ENCODE results near the gene CNNM1.

DNA sequence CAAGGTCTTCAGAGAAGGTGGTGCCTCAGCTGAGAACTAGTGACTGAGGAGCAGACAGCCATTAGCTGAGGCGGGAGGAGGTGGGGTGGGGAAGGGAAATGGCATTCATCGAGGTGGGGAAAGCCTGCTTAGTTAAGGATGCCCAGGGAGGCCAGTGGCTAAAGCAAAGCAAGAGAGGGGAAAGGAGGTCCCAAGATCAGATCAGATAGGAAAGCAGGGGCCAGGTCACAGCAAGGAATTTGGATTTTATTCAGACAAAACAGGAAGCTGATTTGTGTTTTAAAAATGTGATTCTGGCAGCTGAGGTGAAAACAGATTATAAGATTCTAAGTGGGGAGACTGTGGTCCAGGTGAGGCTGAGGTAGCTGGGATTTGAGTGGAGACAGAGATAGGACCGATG is 45.8 kb downstream of the CNNM1 start:
- no peak for TF ChIP-seq POLR2AphosphoS5 (IDR thresholded peaks at IDR 0.05; ENCODE audit: insufficient read depth, low read depth, low read length)
- TF ChIP-seq, protein P1, sequence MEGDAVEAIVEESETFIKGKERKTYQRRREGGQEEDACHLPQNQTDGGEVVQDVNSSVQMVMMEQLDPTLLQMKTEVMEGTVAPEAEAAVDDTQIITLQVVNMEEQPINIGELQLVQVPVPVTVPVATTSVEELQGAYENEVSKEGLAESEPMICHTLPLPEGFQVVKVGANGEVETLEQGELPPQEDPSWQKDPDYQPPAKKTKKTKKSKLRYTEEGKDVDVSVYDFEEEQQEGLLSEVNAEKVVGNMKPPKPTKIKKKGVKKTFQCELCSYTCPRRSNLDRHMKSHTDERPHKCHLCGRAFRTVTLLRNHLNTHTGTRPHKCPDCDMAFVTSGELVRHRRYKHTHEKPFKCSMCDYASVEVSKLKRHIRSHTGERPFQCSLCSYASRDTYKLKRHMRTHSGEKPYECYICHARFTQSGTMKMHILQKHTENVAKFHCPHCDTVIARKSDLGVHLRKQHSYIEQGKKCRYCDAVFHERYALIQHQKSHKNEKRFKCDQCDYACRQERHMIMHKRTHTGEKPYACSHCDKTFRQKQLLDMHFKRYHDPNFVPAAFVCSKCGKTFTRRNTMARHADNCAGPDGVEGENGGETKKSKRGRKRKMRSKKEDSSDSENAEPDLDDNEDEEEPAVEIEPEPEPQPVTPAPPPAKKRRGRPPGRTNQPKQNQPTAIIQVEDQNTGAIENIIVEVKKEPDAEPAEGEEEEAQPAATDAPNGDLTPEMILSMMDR (IDR thresholded peaks at IDR 0.05; ENCODE audit: extremely low read depth in 1 of 2, insufficient read depth in 1 of 2, low read depth in 1 of 2, low read length in 2 of 2), result no peak

Data from endothelial cell of umbilical vein (primary cell).